ENCODE data around the gene SGSM1. TPM values are rescaled to one million over a fixed set of nuclear protein-coding genes. Genes with fewer than 3 reads are reported as not detected.

Gene SGSM1
- total and polyA plus RNA-seq, 4 donors: 0.57 to 4.5 (median 2.7) TPM

- ATAC-seq (ENCODE audit: insufficient read depth, low FRiP score) (no peak), DNase-seq (no peak)
- Histone ChIP-seq H3K9me3 (ENCODE audit: control insufficient read depth in 4 of 4, insufficient read depth in 3 of 4, low read length in 3 of 4) (peaks cover 0 to 3% (median 0%) of the 10 kb centered on the region in 4 donors), H3K4me3 (no peak overlapping the region), H3K36me3 (ENCODE audit: control insufficient read depth in 4 of 4, insufficient read depth in 4 of 4, low read length in 4 of 4) (no peaks in the 10 kb centered on the region), H3K9ac (ENCODE audit: insufficient read depth in 1 of 2, low read length in 2 of 2) (no peak overlapping the region), H3K27me3 (ENCODE audit: control insufficient read depth in 3 of 3, insufficient read depth in 3 of 3, low read length in 2 of 3) (no peaks in the 10 kb centered on the region), H3K4me1 (ENCODE audit: control insufficient read depth in 5 of 5, insufficient read depth in 5 of 5, low read length in 5 of 5) (peaks cover 0 to 14% (median 0%) of the 10 kb centered on the region in 5 donors), H3K27ac (ENCODE audit: low read depth in 1 of 2, low read length in 1 of 2) (no peak overlapping the region)
- 83 to 88% methylated on average over 9 of the region's 9 CpGs for WGBS, 2 donors
- no peak for TF ChIP-seq CTCF (IDR thresholded peaks at IDR 0.05; ENCODE audit: control extremely low read depth, extremely low read depth)
Observed at GRCh38 chr22:24813861-24814770, 8.1 kb downstream of the SGSM1 start.

- ATAC-seq (ENCODE audit: insufficient read depth, low FRiP score) (no peak), DNase-seq (no peak)
- 69 to 77% methylated on average over 4 of the region's 4 CpGs for WGBS, 2 donors
- H3K27me3 ChIP-seq (ENCODE audit: control insufficient read depth in 3 of 3, insufficient read depth in 3 of 3, low read length in 2 of 3): no peaks in the 10 kb centered on the region
- H3K9ac ChIP-seq (ENCODE audit: insufficient read depth in 1 of 2, low read length in 2 of 2): no peak overlapping the region
- no peak overlapping the region for H3K27ac ChIP-seq (ENCODE audit: low read depth in 1 of 2, low read length in 1 of 2)
- H3K4me3 ChIP-seq: no peak overlapping the region
- no peaks in the 10 kb centered on the region for H3K36me3 ChIP-seq (ENCODE audit: control insufficient read depth in 4 of 4, insufficient read depth in 4 of 4, low read length in 4 of 4)
- H3K4me1 ChIP-seq (ENCODE audit: control insufficient read depth in 5 of 5, insufficient read depth in 5 of 5, low read length in 5 of 5): peaks cover 0 to 18% (median 0%) of the 10 kb centered on the region in 5 donors
- no peak for TF ChIP-seq CTCF (IDR thresholded peaks at IDR 0.05; ENCODE audit: control extremely low read depth, extremely low read depth)
- peaks cover 0 to 3% (median 0%) of the 10 kb centered on the region in 4 donors for H3K9me3 ChIP-seq (ENCODE audit: control insufficient read depth in 4 of 4, insufficient read depth in 3 of 4, low read length in 3 of 4)
Observed at GRCh38 chr22:24816806-24817205, 10.8 kb downstream of the SGSM1 start.

GRCh38 chr22:24819487-24819886, 13.5 kb downstream of the SGSM1 start:
- WGBS, 2 donors: 20 to 37% methylated on average over 2 of the region's 2 CpGs
- H3K27me3 ChIP-seq (ENCODE audit: control insufficient read depth in 3 of 3, insufficient read depth in 3 of 3, low read length in 2 of 3): no peaks in the 10 kb centered on the region
- TF ChIP-seq CTCF (IDR thresholded peaks at IDR 0.05; ENCODE audit: control extremely low read depth, extremely low read depth): no peak
- H3K9ac ChIP-seq (ENCODE audit: insufficient read depth in 1 of 2, low read length in 2 of 2): no peak overlapping the region
- H3K27ac ChIP-seq (ENCODE audit: low read depth in 1 of 2, low read length in 1 of 2): peak overlapping the region; percentile 33 to 47
- DNase-seq (no peak), ATAC-seq (ENCODE audit: insufficient read depth, low FRiP score) (no peak)
- H3K4me3 ChIP-seq: no peak overlapping the region
- H3K9me3 ChIP-seq (ENCODE audit: control insufficient read depth in 4 of 4, insufficient read depth in 3 of 4, low read length in 3 of 4): peaks cover 0 to 3% (median 0%) of the 10 kb centered on the region in 4 donors
- H3K36me3 ChIP-seq (ENCODE audit: control insufficient read depth in 4 of 4, insufficient read depth in 4 of 4, low read length in 4 of 4): no peaks in the 10 kb centered on the region
- H3K4me1 ChIP-seq (ENCODE audit: control insufficient read depth in 5 of 5, insufficient read depth in 5 of 5, low read length in 5 of 5): peaks cover 0 to 14% (median 0%) of the 10 kb centered on the region in 5 donors

Data from lung (tissue), 12 donors.